GM21529 (cell line): ENCODE measurements around the gene KRTAP12-4.
"Not testable (repeated sequence)": the region's sequence is repeated elsewhere in the genome, so short reads cannot be mapped to it uniquely, and the experiment has no call there.

Source experiments
- ATAC-seq: cut with Tn5 transposase; IDR thresholded peaks from one replicate; pipeline ENCODE4 v1.9.1; 2021; ENCODE audit not compliant: unreplicated experiment

Gene KRTAP12-4

GRCh38 chr21:44637018-44637850 is 17.2 kb downstream of the KRTAP12-4 start, which contains the start of gene KRTAP10-10:
KRTAP10-10 (plus strand) TSS chr21:44637356; CDS start chr21:44637418, 62 bp downstream.
- no peak for ATAC-seq

- no peak for ATAC-seq
Measured at GRCh38 chr21:44636209-44637017, 18.0 kb downstream of the KRTAP12-4 start.

- no peak for ATAC-seq
Measured at GRCh38 chr21:44632067-44632466, 22.4 kb downstream of the KRTAP12-4 start.

GRCh38 chr21:44630440-44630839 is 24.0 kb downstream of the KRTAP12-4 start:
- ATAC-seq, result no peak

DNA sequence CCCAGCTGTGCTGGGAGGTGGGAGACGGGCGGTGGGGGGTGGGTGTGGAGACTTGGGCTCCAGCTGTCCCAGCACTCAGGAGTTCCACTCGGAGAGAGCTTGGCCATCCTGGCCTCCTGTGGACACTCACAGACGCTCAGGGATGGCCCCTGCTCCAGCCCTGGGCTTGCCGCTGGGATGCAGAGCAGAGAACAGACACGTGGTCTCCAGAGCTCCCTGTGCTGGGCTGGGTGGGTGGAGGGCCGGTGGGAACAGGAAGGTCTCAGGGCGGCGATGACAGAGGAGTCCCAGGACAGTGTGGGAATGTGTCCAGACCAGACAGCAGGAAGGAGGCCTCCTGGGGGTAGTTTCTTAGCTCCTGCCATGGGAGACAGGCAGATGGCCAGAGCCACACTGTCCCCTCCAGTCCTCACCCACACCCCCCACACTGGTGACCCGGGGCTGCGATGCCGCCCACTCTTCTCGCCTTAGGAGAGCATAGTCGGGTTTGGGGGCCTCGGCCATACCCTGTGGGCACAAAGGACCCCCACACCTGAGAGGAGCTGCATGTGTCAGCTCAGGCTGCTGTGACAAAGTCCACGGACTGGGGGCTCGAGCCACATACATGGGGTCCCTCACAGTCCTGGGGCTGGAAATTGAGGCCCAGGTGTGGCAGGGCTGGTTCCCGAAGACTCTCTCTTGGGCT is 25.6 kb downstream of the KRTAP12-4 start:
- ATAC-seq, result no peak

DNA sequence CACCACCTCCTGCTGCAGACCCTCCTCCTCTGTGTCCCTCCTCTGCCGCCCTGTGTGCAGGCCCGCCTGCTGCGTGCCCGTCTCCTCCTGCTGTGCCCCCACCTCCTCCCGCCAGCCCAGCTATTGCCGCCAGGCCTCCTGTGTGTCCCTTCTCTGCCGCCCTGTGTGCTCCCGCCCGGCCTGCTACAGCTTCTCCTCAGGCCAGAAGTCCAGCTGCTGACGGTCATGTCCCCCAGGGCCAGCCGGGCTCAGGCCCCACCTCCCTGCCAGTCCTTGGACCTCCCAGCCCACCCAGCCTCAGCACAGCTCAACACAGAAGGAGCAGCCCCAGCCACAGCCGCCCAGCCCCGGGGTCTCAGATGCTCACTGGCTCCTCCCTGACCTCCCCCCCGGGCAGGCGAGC is 26.6 kb downstream of the KRTAP12-4 start:
- ATAC-seq, result not testable (repeated sequence)

DNA sequence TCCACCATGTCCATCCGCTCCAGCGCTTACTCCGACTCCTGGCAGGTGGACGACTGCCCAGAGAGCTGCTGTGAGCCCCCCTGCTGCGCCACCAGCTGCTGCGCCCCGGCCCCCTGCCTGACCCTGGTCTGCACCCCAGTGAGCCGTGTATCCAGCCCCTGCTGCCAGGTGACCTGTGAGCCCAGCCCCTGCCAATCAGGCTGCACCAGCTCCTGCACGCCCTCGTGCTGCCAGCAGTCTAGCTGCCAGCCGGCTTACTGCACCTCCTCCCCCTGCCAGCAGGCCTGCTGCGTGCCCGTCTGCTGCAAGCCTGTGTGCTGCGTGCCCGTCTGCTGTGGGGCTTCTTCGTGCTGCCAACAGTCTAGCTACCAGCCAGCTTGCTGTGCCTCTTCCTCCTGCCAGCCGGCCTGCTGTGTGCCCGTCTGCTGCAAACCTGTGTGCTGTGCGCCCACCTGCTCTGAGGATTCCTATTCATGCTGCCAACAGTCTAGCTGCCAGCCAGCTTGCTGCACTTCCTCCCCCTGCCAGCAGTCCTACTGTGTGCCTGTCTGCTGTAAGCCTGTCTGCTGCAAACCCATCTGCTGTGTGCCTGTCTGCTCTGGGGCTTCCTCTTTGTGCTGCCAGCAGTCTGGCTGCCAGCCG is 27.2 kb downstream of the KRTAP12-4 start:
- ATAC-seq, result not testable (repeated sequence)

DNA sequence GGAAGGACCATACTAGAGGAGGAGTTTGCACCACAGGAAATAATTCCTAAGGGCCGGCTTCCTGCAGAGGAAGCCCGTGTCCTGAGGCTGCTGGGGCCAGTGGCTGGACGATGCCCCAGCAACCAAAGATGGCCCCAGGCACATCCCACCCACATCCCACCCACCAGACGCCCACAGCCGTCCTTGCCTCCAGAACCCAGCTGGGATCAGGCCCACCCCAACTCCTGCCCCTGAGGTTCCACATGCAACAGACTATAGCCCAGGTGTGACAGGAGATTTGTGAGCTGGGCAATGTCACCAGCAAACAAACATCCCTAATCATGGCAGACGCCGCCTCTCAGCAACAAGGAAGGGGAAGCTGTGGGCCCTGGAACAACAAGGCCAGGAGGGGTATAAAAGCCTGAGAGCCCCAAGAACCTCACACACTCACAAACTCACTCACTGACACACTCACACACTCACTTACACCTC is 27.8 kb downstream of the KRTAP12-4 start, which contains the start of gene KRTAP10-9:
Gene KRTAP10-9, plus strand, starts transcription at position 421 of the 471 bp plus-strand sequence. CDS start 79 bp downstream, outside the sequence.
- no peak for ATAC-seq

DNA sequence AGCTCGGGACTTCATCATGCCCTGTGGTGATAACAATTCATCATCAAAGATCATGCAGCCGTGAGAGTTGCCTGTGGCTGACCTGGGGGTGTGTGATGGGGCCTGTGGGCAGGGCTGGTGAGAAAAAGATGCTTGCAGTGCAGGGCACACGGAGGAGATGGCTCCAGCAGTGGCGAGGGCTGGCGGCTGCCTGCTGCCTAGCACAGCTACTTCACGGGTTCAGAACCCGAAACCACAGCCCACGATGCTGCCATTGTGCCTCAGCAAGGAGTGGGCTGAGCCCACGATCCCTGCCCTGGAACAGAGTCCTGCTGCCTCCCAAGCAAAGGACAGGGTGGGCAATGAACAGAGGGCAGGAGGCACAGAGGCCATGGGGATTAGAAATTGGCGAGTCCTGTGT is 28.2 kb downstream of the KRTAP12-4 start:
- no peak for ATAC-seq

- ATAC-seq, result no peak
Measured at GRCh38 chr21:44625756-44626155, 28.7 kb downstream of the KRTAP12-4 start.

DNA sequence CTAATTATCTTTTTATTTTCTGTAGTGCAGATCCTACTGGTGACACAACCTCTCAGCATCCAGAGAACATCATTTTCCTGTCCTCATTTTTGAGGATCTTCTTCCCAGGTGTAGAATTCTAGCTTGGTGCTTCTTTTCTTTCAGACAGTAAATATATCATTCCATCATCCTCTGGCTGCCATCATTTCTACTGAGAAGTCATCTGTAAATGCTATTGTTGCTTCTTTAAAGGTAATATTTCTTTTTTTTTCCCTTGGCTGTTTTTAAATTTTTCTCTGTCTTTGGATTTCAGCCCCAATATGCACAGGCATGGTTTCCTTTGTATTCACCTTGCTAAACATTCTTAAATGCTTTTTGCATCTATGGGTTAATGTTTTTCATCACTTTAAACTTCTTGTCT is 30.9 kb downstream of the KRTAP12-4 start:
- no peak for ATAC-seq

- no peak for ATAC-seq
Measured at GRCh38 chr21:44619886-44620285, 34.6 kb downstream of the KRTAP12-4 start.

DNA sequence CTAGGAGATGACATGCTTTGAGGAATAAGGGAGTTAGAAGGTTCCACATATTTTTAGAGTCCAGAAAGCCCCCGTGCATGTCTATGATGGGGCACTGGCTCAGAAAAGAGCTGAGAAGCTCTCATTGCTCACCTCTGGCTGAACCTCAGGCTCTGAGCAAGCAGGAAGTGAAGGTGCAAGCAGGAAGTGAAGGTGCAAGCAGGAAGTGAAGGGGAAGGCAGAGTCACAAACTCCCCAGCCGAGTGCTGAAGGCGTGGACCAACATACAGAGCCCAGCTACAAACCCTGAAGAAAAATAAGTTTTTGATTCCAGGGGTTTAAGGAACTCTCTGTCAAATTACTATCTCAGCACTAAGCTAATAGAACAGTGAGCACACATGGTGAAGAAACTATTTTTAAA is 35.5 kb downstream of the KRTAP12-4 start:
- no peak for ATAC-seq

GRCh38 chr21:44618504-44618903 is 36.0 kb downstream of the KRTAP12-4 start:
- no peak for ATAC-seq

- ATAC-seq, result no peak
Measured at GRCh38 chr21:44617071-44617501, 37.4 kb downstream of the KRTAP12-4 start.

DNA sequence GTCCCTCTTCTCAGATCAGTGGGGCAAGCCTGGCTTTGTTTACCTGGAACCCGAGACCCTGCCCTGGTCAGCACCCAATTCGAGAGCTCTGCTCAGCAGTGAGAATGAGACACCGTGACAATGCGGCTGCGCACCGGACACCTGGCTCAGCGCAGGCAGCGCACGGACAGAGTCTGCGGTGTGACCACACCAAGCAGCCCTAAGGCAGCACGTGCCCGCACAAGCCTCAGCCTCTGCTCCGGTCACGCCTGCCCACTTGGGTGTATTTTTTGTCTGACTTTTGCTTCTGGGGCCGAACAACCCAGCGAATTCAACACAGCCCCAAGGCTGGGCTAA is 37.9 kb downstream of the KRTAP12-4 start:
- no peak for ATAC-seq

- ATAC-seq, result no peak
Measured at GRCh38 chr21:44615911-44616590, 38.4 kb downstream of the KRTAP12-4 start.

- no peak for ATAC-seq
Measured at GRCh38 chr21:44615466-44615865, 39.0 kb downstream of the KRTAP12-4 start.

DNA sequence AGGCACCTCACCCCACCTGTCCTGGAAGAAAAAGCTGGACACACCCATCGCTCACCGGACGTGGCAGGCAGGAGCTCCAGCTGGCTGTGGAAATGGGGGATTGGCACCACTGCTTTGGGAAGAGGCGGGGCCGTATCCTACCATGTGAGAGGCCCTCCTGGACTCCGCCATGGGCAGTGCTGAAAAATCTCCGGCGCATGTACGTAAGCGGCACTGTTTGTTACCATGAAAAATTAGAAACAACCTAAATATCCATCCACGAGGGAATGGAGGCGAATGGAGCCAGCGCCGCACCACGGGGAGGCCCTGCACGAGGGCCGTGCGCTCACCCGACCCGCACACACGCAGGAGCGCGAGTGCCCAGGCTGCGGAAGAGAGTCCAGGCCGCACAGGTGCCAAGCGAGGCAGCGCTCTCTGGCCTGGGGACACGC is 39.5 kb downstream of the KRTAP12-4 start:
- ATAC-seq, result no peak

GRCh38 chr21:44614161-44614631 is 40.3 kb downstream of the KRTAP12-4 start:
- no peak for ATAC-seq
